PC-9 (cell line): ENCODE results near the gene SETD1B.

Experiments used
- EZH2 ChIP-seq: fragments of 200-600 bp; sonication (generic); IDR thresholded peaks from 2 replicates; pipeline ENCODE4 v1.8.0; 2017; ENCODE audit warnings: antibody characterized with exemption, low read depth
- TF ChIP-seq, protein P1 (sequence below): fragments of 200-600 bp; sonication (generic); conservative IDR thresholded peaks from 2 replicates; pipeline ENCODE4 v1.6.1; 2017; ENCODE audit warnings: mixed run types, antibody characterized with exemption, mild to moderate bottlenecking, moderate library complexity

GRCh38 chr12:121788176-121788818, 15.5 kb upstream of the SETD1B start:
- TF ChIP-seq, protein P1, sequence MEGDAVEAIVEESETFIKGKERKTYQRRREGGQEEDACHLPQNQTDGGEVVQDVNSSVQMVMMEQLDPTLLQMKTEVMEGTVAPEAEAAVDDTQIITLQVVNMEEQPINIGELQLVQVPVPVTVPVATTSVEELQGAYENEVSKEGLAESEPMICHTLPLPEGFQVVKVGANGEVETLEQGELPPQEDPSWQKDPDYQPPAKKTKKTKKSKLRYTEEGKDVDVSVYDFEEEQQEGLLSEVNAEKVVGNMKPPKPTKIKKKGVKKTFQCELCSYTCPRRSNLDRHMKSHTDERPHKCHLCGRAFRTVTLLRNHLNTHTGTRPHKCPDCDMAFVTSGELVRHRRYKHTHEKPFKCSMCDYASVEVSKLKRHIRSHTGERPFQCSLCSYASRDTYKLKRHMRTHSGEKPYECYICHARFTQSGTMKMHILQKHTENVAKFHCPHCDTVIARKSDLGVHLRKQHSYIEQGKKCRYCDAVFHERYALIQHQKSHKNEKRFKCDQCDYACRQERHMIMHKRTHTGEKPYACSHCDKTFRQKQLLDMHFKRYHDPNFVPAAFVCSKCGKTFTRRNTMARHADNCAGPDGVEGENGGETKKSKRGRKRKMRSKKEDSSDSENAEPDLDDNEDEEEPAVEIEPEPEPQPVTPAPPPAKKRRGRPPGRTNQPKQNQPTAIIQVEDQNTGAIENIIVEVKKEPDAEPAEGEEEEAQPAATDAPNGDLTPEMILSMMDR, result no peak
- no peak for TF ChIP-seq EZH2
